ENCODE results near the gene HS3ST6.
A peak's percentile ranks its signal among the peaks of the same experiment; 100 is the strongest.

Gene HS3ST6

GRCh38 chr16:1874854-1875253, 43.4 kb downstream of the HS3ST6 start:
- no peak for DNase-seq

GRCh38 chr16:1871974-1872635, 46.1 kb downstream of the HS3ST6 start, which contains the start of gene MEIOB:
MEIOB (minus strand) TSS chr16:1872164; CDS start chr16:1868175, 3,989 bp downstream.
- DNase-seq, result no peak

- DNase-seq, result peak; percentile 40
These were observed 47.7 kb downstream of the HS3ST6 start for GRCh38 chr16:1870365-1871082.

DNA sequence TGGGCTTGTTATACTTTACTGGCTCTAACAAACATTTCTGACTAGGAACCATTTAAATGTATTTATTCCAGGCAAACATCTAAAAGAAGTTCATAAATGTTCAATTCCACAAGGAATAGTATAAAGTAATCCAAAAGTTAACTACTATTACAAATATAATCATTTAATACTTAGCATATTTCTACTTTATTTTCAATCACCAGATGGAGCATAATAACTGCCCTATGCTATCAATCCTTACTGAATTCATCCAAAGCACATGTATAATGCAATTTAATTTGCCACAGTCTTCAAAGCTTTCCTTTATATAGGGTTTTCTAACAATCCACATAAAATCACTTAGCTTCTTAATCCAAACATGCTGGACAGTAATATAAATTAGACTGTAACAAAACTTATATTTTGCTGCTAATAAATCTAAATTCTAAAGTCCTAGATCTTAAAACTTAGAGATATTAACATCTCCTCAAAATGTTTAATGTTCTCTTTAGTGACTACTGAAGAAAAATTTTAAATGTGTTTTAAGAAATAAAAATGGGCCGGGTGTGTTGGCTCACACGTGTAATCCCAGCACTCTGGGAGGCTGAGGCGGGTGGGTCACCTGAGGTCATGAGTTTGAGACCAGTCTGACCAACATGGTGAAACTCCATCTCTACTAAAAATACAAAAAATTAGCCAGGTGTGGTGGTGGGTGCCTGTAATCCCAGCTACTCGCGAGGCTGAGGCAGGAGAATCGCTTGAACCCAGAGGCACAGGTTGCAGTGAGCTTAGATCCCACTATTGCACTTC, 52.1 kb downstream of the HS3ST6 start:
- DNase-seq, result no peak

DNA sequence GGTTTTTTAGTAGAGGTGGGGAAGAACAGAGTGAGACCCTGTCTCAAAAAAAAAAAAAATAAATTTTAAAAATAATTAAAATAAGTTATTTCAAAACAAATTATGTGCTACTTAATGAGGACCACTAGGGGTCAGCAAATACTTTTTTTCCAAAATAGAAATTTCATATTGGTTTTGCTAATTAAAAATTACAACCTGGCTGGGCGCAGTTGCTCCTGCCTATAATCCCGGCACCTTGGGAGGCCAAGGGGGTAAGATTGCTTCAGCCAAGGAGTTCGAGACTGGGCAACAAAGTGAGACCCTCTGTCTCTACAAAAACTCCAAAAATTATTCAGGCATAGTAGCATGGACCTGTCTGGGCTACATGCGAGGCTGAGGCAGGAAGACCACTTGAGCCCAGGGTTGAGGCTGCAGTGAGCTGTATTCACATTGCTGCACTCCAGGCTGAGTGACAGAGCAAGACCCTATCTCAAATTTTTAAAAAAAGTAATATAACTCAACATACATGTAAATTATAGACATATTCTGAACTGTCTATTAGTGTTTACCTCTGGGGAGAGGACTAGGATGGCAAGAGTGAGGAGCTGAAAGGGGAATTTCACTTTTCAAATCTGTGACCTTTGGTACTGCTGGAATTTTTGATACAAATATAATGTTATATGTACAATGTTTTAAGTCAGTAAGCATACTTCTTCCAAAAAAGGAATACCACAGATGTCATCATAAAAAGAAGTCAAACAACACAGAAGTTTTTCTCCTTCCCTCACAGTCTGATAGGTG, 54.3 kb downstream of the HS3ST6 start:
- DNase-seq, result no peak

DNA sequence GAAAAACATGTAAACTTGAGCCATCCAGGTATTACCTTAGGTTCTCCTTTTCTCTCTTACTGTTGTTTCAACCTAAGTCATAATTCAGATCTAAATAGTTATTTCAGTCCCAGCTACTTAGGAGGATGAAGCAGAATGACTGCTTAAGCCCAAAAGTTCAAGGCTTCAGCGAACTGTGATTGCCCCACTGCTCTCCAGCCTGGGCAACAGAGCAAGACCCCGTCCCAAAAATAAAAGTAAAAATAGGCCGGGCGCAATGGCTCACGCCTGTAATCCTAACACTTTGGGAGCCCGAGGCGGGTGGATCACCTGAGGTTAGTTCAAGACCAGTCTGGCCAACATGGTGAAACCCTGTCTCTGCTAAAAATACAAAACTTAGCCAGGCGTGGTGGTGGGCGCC, 55.8 kb downstream of the HS3ST6 start:
- DNase-seq, result no peak

GRCh38 chr16:1861730-1862129, 56.5 kb downstream of the HS3ST6 start:
- DNase-seq, result no peak

All from 8988T (cell line).